GM19240 (cell line): ENCODE results near the gene OPN3.

Experiments used
- DNase-seq: peaks from one replicate; pipeline ENCODE4 v3.0.0; 2011; ENCODE audit warnings: low spot score; ENCODE audit not compliant: insufficient read length

The OPN3 gene

GRCh38 chr1:241617426-241617825, 22.7 kb downstream of the OPN3 start:
- no peak for DNase-seq

GRCh38 chr1:241615043-241615974, 24.9 kb downstream of the OPN3 start:
- DNase-seq = no peak

- DNase-seq = no peak
Observed at GRCh38 chr1:241614572-241614971, 25.6 kb downstream of the OPN3 start.

GRCh38 chr1:241614144-241614543, 26.0 kb downstream of the OPN3 start:
- no peak for DNase-seq

GRCh38 chr1:241612533-241613477, 27.4 kb downstream of the OPN3 start:
- no peak for DNase-seq

- DNase-seq = no peak
Observed at GRCh38 chr1:241611736-241612135, 28.4 kb downstream of the OPN3 start.

GRCh38 chr1:241611063-241611462, 29.1 kb downstream of the OPN3 start:
- peak; percentile 41 for DNase-seq

- DNase-seq = no peak
Observed at GRCh38 chr1:241610056-241610815, 29.9 kb downstream of the OPN3 start.

GRCh38 chr1:241608379-241609033, 31.7 kb downstream of the OPN3 start:
- DNase-seq = no peak

- no peak for DNase-seq
Observed at GRCh38 chr1:241607497-241607896, 32.7 kb downstream of the OPN3 start.

- DNase-seq = no peak
Observed at GRCh38 chr1:241606544-241606943, 33.6 kb downstream of the OPN3 start.

- DNase-seq = no peak
Observed at GRCh38 chr1:241605146-241605805, 34.9 kb downstream of the OPN3 start.

- DNase-seq = no peak
Observed at GRCh38 chr1:241603731-241604245, 36.4 kb downstream of the OPN3 start.

GRCh38 chr1:241600496-241600901, 39.7 kb downstream of the OPN3 start:
- DNase-seq = no peak

- DNase-seq = no peak
Observed at GRCh38 chr1:241598249-241598648, 41.9 kb downstream of the OPN3 start.

GRCh38 chr1:241596633-241597032, 43.5 kb downstream of the OPN3 start:
- no peak for DNase-seq

GRCh38 chr1:241593186-241593585, 47.0 kb downstream of the OPN3 start:
- no peak for DNase-seq

GRCh38 chr1:241592273-241592958, 47.8 kb downstream of the OPN3 start:
- no peak for DNase-seq

- DNase-seq = no peak
Observed at GRCh38 chr1:241591736-241592135, 48.4 kb downstream of the OPN3 start.
